GM19397 (cell line): ENCODE data around the gene ZNF202.

Source experiments
- ATAC-seq: cut with Tn5 transposase; IDR thresholded peaks from one replicate; pipeline ENCODE4 v1.9.1; 2021; ENCODE audit warnings: mild to moderate bottlenecking, moderate library complexity; ENCODE audit not compliant: unreplicated experiment

Gene ZNF202

GRCh38 chr11:123684601-123685000 lies 56.9 kb downstream of the ZNF202 start:
- ATAC-seq = no peak

GRCh38 chr11:123683428-123684170 lies 57.9 kb downstream of the ZNF202 start:
- no peak for ATAC-seq

GRCh38 chr11:123682696-123683410 lies 58.6 kb downstream of the ZNF202 start:
- ATAC-seq = no peak

- ATAC-seq = no peak
Observed at GRCh38 chr11:123681030-123681429, 60.4 kb downstream of the ZNF202 start.

GRCh38 chr11:123678246-123678645 lies 63.2 kb downstream of the ZNF202 start:
- ATAC-seq = no peak

- no peak for ATAC-seq
Observed at GRCh38 chr11:123677510-123677909, 64.0 kb downstream of the ZNF202 start.

GRCh38 chr11:123674297-123674696 lies 67.2 kb downstream of the ZNF202 start:
- no peak for ATAC-seq
